Adipose tissue (tissue), 3 donors: Measurements from ENCODE around the gene CA7. TPM values are rescaled to one million over a fixed set of nuclear protein-coding genes. Genes with fewer than 3 reads are reported as not detected.
A peak's percentile ranks its signal among the peaks of the same experiment; 100 is the strongest.
"Not testable (repeated sequence)": the region's sequence is repeated elsewhere in the genome, so short reads cannot be mapped to it uniquely, and the experiment has no call there.

Experiments
- H3K27ac ChIP-seq: one replicate; pipeline ENCODE4 v1.5.1; 2013; ENCODE audit warnings: low read depth, low read length
- whole genome bisulfite sequencing, 3 donors: extraction: QIAGEN DNeasy Blood & Tissue Kit; methylation state at CpG; one replicate each; pipeline ENCODE4 v1.1.7; 2013; 5-methylcytosine and 5-hydroxymethylcytosine counted together
- polyA plus RNA-seq, 3 donors: library from polyadenylated mRNA; stranded (reverse); fragments of 200-250 nt; gene quantifications; one replicate each; pipeline ENCODE4 v1.2.3, GENCODE V29; 2013
- donor health status: healthy with polysubstance abuse.
- donor health status: Bipolar disorder and iron deficiency.
- donor health status: healthy.

Gene CA7
- polyA plus RNA-seq, 3 donors, result 0.05 to 0.13 TPM; not detected in 1

- no peak overlapping the region for H3K27ac ChIP-seq
- 90 to 95% (median 94%) methylated on average over 6 of the region's 6 CpGs for WGBS, 3 donors
Measured at GRCh38 chr16:66888647-66889615, 44.7 kb downstream of the CA7 start.

- WGBS, 3 donors, result 65 to 71% (median 70%) methylated on average over 4 of the region's 4 CpGs
- no peak overlapping the region for H3K27ac ChIP-seq
Measured at GRCh38 chr16:66889622-66890021, 45.4 kb downstream of the CA7 start.

DNA sequence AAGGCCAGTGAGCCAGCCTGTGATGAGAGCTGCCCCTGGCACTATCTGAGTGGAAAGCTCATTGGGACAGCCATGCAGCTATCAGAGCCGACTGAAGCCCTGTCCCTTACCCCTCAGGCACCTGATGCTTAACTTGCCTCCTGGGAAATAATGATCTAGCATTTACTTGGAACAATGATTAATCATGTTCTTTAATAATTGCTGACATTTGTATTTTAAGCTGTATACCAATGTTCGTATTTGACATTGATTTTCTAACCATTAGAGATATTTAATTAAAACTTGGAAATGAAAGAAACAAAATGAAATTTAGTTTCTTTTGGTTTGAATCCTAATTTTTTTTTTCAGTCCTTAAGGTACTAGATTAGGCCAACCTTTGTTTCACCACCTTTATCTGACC, 46.6 kb downstream of the CA7 start:
- 75 to 88% (median 87%) methylated on average over 2 of the region's 2 CpGs for WGBS, 3 donors
- H3K27ac ChIP-seq, result no peak overlapping the region

GRCh38 chr16:66891360-66891759, 47.1 kb downstream of the CA7 start:
- WGBS, 3 donors, result 81 to 89% (median 83%) methylated on average over 4 of the region's 4 CpGs

DNA sequence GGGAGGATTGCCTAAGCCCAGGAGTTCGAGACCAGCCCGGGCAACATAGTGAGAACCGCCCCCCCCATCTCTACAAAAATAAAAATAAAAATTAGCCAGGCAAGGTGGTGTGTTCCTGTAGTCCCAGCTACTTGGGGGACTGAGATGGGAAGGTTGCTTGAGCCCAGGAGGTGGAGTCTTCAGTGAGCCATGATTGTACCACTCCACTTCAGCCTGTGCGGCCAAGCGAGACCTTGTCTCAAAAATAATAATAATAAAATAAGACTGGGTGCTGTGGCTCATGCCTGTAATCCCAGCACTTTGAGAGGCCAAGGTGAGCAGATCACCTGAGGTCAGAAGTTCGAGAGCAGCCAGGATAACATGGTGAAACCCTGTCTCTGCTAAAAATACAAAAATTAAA, 47.6 kb downstream of the CA7 start:
- no peak overlapping the region for H3K27ac ChIP-seq
- 89 to 97% (median 94%) methylated on average over 6 of the region's 6 CpGs for WGBS, 3 donors

More at GRCh38 chr16:66891360-66891759, 47.1 kb downstream of the CA7 start:
- H3K27ac ChIP-seq, result no peak overlapping the region

DNA sequence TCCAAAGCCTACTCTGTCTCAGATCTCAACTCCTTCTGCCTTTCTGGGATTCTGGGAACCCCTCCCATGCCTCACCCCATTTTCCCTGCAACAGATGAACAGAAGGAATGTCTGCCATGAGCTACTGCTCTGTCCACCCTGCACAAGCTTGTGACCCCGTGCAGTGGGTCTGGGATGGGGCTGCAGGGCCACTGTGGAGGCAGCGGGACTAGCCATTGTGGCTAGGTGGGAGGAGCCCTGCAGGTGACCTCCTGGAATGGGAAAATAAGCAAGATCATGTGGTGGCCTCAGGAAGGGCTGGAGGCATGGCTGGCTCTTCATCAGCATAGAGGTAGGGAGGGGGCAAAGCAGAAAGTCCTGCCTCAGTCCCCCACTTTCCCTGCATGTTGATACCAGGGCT, 49.8 kb downstream of the CA7 start:
- WGBS, 3 donors, result 68 to 82% (median 80%) methylated on average over 2 of the region's 2 CpGs
- no peak overlapping the region for H3K27ac ChIP-seq

GRCh38 chr16:66894948-66895688, 50.9 kb downstream of the CA7 start:
- no peak overlapping the region for H3K27ac ChIP-seq
- WGBS, 3 donors, result 40 to 44% (median 43%) methylated on average over 10 to 11 of the region's 11 CpGs

DNA sequence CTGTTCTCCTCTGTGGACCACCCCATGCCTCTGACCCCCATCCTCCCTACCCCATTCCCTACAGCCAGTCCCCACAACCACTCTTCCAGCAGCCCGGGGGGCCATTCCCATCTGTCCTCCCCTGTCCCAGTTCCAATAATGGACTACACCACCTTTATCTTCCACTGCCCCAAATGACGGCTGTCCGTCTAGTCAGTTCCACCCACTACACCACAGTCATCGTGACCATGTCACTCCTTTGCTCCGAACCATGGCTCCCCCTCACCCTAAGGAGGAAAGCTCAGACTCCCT, 51.4 kb downstream of the CA7 start:
- WGBS, 3 donors, result 84 to 93% (median 93%) methylated on average over 5 of the region's 5 CpGs
- H3K27ac ChIP-seq, result no peak overlapping the region

DNA sequence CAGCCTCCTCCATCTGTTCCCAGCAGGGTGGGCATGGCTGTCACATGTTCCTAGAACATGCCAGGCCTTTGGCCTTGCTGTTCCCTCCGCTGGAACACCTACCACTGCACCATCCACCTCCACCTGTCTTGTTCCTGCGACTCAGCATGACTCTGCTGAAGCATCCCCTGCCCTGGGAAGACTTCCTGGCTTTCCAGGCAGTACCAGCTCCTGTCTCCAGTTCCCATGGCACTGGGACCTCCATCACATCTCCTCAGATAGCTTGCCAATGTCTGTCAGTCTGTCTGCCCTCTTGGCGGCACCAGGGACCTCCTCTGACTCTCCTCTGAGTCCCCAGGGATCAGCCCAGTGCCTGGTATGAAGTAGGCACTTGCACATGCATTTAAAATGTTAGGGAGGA, 51.8 kb downstream of the CA7 start:
- WGBS, 3 donors, result 92 to 95% (median 94%) methylated on average over 3 of the region's 3 CpGs
- no peak overlapping the region for H3K27ac ChIP-seq

DNA sequence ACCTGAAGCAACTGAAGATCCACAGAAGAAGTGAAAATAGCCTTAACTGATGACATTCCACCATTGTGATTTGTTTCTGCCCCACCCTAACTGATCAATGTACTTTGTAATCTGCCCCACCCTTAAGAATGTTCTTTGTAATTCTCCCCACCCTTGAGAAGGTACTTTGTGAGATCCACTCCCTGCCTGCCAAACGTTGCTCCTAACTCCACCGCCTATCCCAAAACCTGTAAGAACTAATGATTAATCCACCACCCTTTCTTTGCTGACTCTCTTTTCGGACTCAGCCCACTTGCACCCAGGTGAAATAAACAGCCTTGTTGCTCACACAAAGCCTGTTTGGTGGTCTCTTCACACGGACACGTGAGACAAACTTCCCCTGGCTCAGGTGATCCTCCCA, 52.5 kb downstream of the CA7 start:
- WGBS, 3 donors, result 79 to 84% (median 80%) methylated on average over 5 of the region's 5 CpGs
- not testable (repeated sequence) for H3K27ac ChIP-seq

DNA sequence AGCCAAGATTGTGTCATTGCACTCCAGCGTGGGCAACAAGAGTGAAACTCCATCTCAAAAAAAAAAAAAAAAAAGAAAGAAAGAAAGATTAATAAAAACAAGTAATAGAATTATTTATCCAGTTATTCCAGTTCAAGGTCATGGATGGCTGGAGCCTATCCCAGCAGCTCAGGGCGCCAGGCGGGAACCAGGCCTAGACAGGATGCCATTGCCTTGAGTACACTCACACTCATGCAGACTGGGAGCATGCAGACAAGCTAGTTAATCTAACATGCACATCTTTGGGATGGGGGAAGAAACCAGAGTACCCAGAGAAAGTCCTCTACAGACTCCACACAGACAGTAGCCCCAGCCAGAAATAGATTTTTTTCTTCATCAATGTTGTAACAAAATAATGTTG, 54.0 kb downstream of the CA7 start:
- no peak overlapping the region for H3K27ac ChIP-seq
- 50 to 84% (median 64%) methylated on average over 3 of the region's 3 CpGs for WGBS, 3 donors

- H3K27ac ChIP-seq, result no peak overlapping the region
- WGBS, 3 donors, result 43 to 86% (median 76%) methylated on average over 2 of the region's 2 CpGs
Measured at GRCh38 chr16:66898933-66899309, 54.7 kb downstream of the CA7 start.

GRCh38 chr16:66899310-66899944, 55.2 kb downstream of the CA7 start:
- H3K27ac ChIP-seq, result no peak overlapping the region
- 78 to 88% (median 83%) methylated on average over 6 of the region's 6 CpGs for WGBS, 3 donors

DNA sequence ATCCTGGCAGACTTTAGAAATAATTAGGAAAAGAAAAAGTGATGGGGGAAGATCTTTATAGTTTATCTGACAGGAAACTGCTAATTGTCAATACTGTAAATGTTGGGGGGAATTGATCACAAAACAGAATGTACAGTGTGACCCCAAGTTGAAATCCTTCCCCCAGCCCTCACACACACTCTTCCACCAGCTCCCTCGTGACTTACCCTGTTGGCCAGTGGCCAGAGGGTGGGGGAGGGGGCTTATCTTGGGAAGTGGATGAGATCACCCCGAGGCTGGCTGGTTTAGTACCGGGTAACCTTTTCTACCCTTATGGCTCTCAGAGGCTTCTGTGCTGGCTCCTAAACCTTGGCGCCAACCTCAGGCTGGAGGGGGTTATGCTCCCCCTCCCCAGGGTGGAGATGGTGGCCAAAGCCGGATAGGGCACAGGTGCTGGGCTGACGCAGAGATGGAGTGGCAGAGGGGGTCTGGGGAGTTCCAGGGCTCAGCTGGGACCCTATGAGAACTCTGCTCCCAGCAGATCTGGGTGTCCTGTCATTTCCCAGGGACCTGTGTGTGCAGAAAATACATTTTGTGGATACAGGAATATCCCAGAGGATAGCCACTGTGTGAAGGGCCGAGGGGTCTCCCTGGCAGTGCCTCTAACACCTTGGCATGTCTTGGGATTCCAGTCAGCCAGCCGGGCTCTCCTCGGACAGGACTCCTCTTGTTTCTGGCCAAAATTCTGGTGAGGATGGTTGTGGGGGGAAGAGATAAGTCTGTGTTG, 55.9 kb downstream of the CA7 start:
- WGBS, 3 donors, result 30 to 41% (median 32%) methylated on average over 9 of the region's 9 CpGs
- peak overlapping the region; percentile 72 for H3K27ac ChIP-seq

GRCh38 chr16:66900721-66901441, 56.7 kb downstream of the CA7 start:
- WGBS, 3 donors, result 48 to 56% (median 54%) methylated on average over 7 of the region's 7 CpGs
- H3K27ac ChIP-seq, result no peak overlapping the region

GRCh38 chr16:66901626-66902025, 57.4 kb downstream of the CA7 start:
- H3K27ac ChIP-seq, result no peak overlapping the region
- WGBS, 3 donors, result 81 to 93% (median 90%) methylated on average over 10 of the region's 10 CpGs

- 66 to 91% (median 74%) methylated on average over 14 of the region's 14 CpGs for WGBS, 3 donors
- H3K27ac ChIP-seq, result no peak overlapping the region
Measured at GRCh38 chr16:66902648-66903543, 58.7 kb downstream of the CA7 start.
